Measurements from ENCODE around the gene ACOT13. TPM values are rescaled to one million over a fixed set of nuclear protein-coding genes. Genes with fewer than 3 reads are reported as not detected.

Gene ACOT13
- total and polyA plus RNA-seq, 2 donors (not counting 1 experiment from before 2014, with no cell fraction given) = 3.6 to 6.6 TPM

DNA sequence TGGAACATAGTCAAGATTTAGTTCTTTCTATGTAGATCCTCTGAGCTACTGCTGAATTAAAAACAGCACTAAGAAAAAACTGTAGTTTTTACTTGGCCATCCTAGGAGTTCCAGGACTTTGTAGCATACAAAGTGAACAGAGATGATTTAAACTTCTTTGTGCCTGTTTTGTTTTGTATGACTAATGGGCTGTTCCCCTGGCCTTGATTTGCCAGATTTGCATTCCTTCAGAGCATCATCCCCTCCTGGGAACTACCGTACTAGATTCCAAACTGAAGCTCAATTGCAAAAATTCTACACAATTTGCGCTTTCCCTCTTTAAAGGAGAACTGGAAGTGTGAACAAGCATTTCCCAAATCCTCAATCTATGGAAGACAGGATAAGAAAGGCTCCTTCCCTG, 23.1 kb downstream of the ACOT13 start:
- Mint-ChIP-seq H3K9me3 (ENCODE audit: insufficient read depth) (no peaks in the 10 kb centered on the region), H3K27ac (no peak overlapping the region), H3K4me3 (no peak overlapping the region), H3K27me3 (no peaks in the 10 kb centered on the region), H3K4me1 (no peaks in the 10 kb centered on the region)
- no peaks in the 10 kb centered on the region for H3K27me3 ChIP-seq (replicated peaks in 1 of 4; ENCODE audit: control extremely low read depth in 1 of 4, control insufficient read depth in 3 of 4, insufficient read depth in 4 of 4, low read length in 3 of 4)
- no peak overlapping the region for H2AFZ ChIP-seq (ENCODE audit: insufficient read depth, low read depth, low read length, poor library complexity, severe bottlenecking)
- H3K4me2 ChIP-seq (replicated peaks; ENCODE audit: low read depth, low read length, poor library complexity, severe bottlenecking) = no peak overlapping the region
- no peak overlapping the region for H3K27ac ChIP-seq (ENCODE audit: low read length in 2 of 2)
- H3K9me3 ChIP-seq (ENCODE audit: control extremely low read depth in 1 of 3, control insufficient read depth in 2 of 3, insufficient read depth in 1 of 3, low read length in 2 of 3) = no peaks in the 10 kb centered on the region
- CTCF ChIA-PET = no interaction called here
- intact Hi-C loops (cut with micrococcal nuclease) = loop anchor here (5.0 to 10.0 kb wide), 2 partner anchors 45 to 408 kb away; partner anchors contain the start of gene KIAA0319
- 100% methylated on average over 2 of the region's 2 CpGs for WGBS (ENCODE audit: insufficient coverage)
- no peaks in the 10 kb centered on the region for H4K20me1 ChIP-seq (ENCODE audit: control insufficient read depth, insufficient read depth, low read length, poor library complexity, severe bottlenecking)
- POLR2A ChIA-PET = no interaction called here
- ATAC-seq (ENCODE audit: low read depth) = no peak
- TF ChIP-seq EZH2 (IDR thresholded peaks at IDR 0.05; ENCODE audit: borderline replicate concordance, insufficient read depth, low read depth, low read length, poor library complexity, severe bottlenecking) (no peak), CTCF (IDR thresholded peaks at IDR 0.05) (no peak)
- H3K4me1 ChIP-seq (ENCODE audit: control insufficient read depth in 2 of 2, insufficient read depth in 2 of 2, low read length in 2 of 2) = no peaks in the 10 kb centered on the region
- no peak overlapping the region for H3K9ac ChIP-seq (ENCODE audit: low read length)
- H3K36me3 ChIP-seq (replicated peaks in 1 of 2; ENCODE audit: control extremely low read depth in 1 of 2, control insufficient read depth in 1 of 2, extremely low read depth in 1 of 2, insufficient read depth in 2 of 2, low read length in 1 of 2) = no peaks in the 10 kb centered on the region
- H3K4me3 ChIP-seq (ENCODE audit: control extremely low read depth in 1 of 5, extremely low read depth in 1 of 5, insufficient read depth in 1 of 5, low read depth in 2 of 5, low read length in 4 of 5) = no peak overlapping the region
- H3K79me2 ChIP-seq (ENCODE audit: control insufficient read depth, insufficient read depth, low read length) = no peaks in the 10 kb centered on the region
- no peak for DNase-seq

- H3K27me3 Mint-ChIP-seq = no peaks in the 10 kb centered on the region
- Histone ChIP-seq H3K79me2 (ENCODE audit: control insufficient read depth, insufficient read depth, low read length) (no peaks in the 10 kb centered on the region), H3K27ac (ENCODE audit: low read length in 2 of 2) (no peak overlapping the region), H3K4me1 (ENCODE audit: control insufficient read depth in 2 of 2, insufficient read depth in 2 of 2, low read length in 2 of 2) (no peaks in the 10 kb centered on the region), H3K9me3 (ENCODE audit: control extremely low read depth in 1 of 3, control insufficient read depth in 2 of 3, insufficient read depth in 1 of 3, low read length in 2 of 3) (no peaks in the 10 kb centered on the region), H3K27me3 (replicated peaks in 1 of 4; ENCODE audit: control extremely low read depth in 1 of 4, control insufficient read depth in 3 of 4, insufficient read depth in 4 of 4, low read length in 3 of 4) (no peaks in the 10 kb centered on the region), H3K36me3 (replicated peaks in 1 of 2; ENCODE audit: control extremely low read depth in 1 of 2, control insufficient read depth in 1 of 2, extremely low read depth in 1 of 2, insufficient read depth in 2 of 2, low read length in 1 of 2) (no peaks in the 10 kb centered on the region), H3K9ac (ENCODE audit: low read length) (no peak overlapping the region), H4K20me1 (ENCODE audit: control insufficient read depth, insufficient read depth, low read length, poor library complexity, severe bottlenecking) (no peaks in the 10 kb centered on the region), H2AFZ (ENCODE audit: insufficient read depth, low read depth, low read length, poor library complexity, severe bottlenecking) (no peak overlapping the region), H3K4me3 (ENCODE audit: control extremely low read depth in 1 of 5, extremely low read depth in 1 of 5, insufficient read depth in 1 of 5, low read depth in 2 of 5, low read length in 4 of 5) (no peak overlapping the region), H3K4me2 (replicated peaks; ENCODE audit: low read depth, low read length, poor library complexity, severe bottlenecking) (no peak overlapping the region)
- no peak for TF ChIP-seq EZH2 (IDR thresholded peaks at IDR 0.05; ENCODE audit: borderline replicate concordance, insufficient read depth, low read depth, low read length, poor library complexity, severe bottlenecking)
- TF ChIP-seq CTCF (IDR thresholded peaks at IDR 0.05) = no peak
- H3K27ac Mint-ChIP-seq = no peak overlapping the region
- ChIA-PET CTCF (interaction anchor here (8.8 kb wide), 1 partner anchor 108 kb away, joined by 156 read pairs; no protein-coding TSS in a partner anchor), POLR2A (no interaction called here)
- intact Hi-C loops (cut with micrococcal nuclease) = loop anchor here (5.0 to 10.0 kb wide), 2 partner anchors 46 to 408 kb away; partner anchors contain the start of gene KIAA0319
- H3K4me1 Mint-ChIP-seq = peaks cover 2% of the 10 kb centered on the region
- WGBS (ENCODE audit: insufficient coverage) = 100% methylated on average over 1 of the region's 1 CpG
- no peak for DNase-seq
- H3K4me3 Mint-ChIP-seq = no peak overlapping the region
- no peaks in the 10 kb centered on the region for H3K9me3 Mint-ChIP-seq (ENCODE audit: insufficient read depth)
- no peak for ATAC-seq (ENCODE audit: low read depth)
These were observed 23.7 kb downstream of the ACOT13 start for GRCh38 chr6:24690593-24690992.
